Measurements from ENCODE around the gene KXD1.
"Not testable (repeated sequence)": the region's sequence is repeated elsewhere in the genome, so short reads cannot be mapped to it uniquely, and the experiment has no call there.

The KXD1 gene

DNA sequence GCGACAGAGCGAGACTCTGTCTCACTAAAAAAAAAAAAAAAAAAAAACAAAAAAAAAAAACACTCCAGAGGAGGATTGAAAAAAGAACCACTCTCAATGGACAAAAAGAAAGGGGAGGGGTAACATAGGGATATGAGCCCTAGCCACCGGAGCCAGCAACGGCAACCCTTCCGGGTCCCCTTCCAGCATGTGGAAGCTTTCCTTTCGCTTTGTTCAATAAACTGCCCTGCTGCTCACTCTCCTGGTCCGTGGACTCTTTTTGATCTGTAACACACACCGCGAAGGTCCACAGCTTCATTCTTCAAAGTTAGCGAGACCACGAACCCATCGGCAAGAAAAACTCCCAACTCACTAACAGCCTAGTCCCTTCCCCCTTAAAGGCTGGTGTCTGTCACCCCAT, 29.9 kb downstream of the KXD1 start:
- DNase-seq = no peak

DNA sequence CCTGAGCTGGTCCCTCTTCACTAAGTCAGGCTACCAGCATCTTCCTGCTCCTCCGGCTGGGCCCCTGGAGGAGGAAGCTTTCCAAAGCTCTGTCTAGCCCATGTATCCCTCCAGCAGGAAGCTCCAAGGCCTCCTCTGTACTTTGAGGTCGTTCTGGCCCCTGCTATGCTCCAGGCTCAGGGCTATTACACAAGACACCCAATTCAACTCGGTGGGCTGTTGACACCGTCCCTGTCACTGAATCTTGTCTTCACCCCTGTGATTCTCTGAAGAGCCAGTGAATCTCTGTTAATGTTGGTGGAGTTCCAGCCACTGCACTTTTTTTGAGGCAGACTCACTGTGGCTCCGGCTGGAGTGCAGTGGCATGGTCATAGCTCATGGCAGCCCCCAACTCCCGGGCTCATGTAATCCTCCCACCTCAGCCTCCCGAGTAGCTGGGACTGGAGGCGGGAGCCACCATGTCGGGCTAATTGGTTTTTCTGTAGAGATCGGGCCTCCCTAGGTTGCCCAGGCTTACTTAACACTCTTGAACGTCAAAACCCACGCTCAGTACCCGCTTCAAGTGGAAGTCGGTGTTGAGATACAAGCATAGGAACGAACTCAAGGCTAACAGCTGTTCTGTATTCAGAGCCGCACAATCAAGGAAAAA, 30.4 kb downstream of the KXD1 start:
- DNase-seq = no peak

DNA sequence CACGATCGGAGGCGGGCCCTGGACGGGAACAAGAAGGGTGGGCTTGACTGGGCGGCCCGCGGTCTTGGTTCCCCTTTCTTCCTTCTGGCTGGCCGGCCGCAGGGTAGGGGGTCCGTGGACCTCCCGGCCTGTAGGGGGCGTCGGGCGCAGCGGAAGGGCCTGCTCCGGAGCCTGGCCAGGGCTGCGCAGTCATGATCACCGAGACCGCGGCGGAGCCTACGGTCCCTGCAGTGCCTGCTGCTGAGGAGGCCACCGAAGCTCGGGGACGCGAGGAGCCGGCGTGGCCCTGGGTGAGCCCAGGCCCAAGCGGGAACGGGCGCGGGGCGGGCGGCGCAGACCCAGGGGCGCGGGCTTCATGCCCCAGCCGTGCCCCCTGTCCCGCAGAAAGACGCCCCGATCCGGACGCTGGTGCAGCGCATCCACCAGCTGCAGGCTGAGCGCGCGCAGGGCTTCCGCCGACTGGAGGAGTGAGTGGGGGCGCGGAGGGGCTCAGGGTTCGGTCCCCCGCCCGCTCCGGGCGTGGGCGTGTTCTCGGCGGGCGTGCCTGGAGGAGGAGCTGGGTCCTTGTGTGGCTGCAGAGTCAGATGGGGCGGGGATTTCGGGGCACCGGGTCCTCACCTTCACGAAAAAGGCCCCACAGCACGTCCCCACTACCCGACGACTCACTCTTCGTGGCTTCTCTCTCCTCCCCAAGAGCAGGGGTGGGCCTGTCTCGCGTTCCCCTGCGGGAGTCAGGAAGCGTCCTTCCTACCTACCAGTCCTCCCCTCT, 31.1 kb downstream of the KXD1 start, which contains the start of gene REX1BD:
REX1BD (plus strand) TSS at position 188 of the 769 bp plus-strand sequence; CDS start at position 192, 4 bp downstream.
- DNase-seq = peak; percentile 41 to 80

DNA sequence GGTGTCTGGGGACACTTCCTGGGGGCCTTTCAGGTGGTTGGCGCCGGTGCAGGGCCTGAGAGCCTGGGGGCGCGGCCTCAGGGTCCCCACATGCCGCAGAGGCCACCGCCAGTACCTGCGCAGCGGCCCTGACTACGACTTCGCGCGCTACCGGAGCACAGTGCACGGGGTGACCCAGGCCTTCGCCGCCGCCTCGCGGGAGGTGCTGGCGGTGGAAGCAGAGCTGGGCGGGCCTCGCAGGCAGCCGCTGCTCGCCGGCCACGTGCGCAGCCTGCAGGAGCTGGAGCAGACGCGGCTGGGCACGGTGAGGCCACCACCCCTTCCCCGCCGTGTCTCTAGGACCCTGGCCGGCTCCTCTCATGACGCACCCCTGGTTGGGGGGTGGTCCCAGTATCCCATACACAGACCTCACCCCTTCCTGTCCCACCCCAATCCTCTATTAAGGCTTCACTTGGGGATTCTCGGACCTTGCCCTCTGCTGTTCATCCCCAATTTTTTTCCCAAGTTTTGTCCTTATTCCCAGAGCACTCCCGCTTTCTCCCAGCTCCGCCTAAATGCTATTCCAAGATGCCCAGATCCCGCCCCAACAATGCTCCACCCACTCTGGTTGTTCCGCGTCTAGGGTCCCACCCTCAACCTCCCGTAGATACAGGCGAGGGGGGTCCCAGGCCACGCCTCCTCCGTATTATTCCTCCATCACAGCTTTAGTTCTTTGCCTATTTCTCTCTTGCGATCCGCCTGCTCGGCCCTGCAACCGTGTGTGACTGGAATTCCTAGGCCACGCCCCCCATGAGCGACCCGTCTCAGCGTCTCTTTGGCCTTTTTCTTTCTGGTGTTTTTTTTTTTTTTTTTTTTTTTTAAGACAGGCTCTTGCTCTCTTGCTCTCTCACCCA, 32.0 kb downstream of the KXD1 start:
- DNase-seq = peak; percentile 54 to 65

DNA sequence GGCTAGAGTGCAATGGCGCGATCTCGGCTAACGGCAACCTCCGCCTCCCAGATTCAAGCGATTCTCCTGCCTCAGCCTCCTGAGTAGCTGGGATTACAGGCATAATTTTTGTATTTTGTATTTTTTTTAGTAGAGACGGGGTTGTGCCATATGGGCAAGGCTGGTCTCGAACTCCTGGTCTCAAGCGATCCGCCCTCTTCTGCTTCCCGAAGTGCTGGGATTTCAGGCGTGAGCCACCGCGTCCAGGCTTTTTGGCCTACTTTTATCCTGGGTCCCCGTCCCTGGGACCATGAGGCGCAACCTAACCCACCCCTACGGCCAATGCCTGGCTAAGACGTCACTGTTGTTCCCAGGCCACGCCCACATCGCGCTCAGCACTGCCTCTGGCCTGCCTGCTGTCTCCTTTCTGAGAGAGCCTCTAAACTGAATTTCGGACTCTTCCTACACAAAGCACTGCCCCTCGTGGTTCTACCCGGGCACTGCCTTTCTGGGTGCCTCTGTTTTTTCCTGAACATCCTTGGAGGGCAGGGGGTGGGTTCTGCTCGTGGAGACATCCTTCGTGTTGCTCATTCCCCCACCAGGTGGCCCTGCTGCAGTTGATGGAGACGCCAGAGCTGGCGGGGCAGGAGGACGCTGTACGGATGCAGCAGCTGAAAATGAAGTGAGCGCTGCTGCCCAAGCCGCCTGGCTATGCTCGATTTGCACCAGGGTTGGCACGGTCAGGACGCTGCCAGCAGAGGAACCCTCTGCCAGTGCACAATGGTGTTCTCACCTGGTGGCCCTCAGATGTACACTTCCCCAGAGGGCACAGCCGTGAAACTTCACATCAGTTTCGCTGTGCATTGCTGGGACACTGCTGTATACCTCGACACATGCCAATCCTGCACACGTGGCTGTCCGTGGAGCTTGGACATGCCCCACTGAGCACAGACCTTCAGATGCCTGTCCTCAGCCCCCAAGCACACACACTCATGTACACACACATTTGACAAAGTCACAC, 32.9 kb downstream of the KXD1 start:
- DNase-seq = peak; percentile 89 to 95

DNA sequence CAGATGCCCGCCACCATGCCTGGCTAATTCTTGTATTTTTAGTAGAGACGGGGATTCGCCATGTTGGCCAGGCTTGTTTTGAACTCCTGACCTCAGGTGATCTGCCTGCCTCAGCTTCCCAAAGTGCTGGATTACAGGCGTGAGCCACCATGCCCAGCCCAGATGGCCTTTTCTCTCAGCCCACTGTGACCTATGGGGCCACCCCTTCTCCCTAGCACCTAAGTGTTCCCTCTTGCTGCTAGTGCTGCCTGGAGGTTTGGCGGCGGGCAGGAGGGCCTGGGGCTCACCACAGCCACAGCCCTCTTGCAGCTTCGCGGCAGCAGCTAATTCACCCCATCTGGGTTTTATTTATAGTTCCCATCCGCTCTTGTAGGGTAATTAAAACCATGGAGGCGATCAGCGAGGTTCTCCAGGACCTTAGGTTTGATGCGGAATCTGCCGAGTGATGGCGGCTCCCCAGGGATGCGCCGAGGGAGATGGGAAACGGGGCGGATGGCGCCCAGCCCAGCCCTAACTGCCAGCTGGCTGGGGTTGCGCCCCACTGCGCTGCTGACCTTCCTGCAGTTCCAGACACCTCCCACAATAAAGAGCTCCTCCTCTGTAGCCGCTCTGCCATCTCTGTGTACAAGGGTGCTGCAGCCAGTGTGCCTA, 34.2 kb downstream of the KXD1 start:
- DNase-seq = no peak

DNA sequence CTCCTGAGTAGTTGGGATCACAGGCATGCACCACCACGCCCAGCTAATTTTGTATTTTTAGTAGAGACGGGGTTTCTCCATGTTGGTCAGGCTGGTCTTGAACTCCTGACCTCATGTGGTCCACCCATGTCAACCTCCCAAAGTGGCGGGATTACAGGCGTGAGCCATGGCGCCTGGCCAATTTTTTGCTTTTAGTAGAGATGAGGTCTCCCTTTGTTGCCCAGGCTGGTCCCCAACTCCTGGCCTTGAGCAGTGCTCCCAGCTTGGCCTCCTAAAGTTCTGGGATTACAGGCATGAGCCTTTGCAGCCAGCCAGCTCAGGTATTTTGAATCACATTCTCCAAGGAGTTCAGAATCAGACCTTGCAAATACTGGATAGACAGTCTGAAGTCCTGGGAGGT, 35.1 kb downstream of the KXD1 start:
- DNase-seq = not testable (repeated sequence)

DNA sequence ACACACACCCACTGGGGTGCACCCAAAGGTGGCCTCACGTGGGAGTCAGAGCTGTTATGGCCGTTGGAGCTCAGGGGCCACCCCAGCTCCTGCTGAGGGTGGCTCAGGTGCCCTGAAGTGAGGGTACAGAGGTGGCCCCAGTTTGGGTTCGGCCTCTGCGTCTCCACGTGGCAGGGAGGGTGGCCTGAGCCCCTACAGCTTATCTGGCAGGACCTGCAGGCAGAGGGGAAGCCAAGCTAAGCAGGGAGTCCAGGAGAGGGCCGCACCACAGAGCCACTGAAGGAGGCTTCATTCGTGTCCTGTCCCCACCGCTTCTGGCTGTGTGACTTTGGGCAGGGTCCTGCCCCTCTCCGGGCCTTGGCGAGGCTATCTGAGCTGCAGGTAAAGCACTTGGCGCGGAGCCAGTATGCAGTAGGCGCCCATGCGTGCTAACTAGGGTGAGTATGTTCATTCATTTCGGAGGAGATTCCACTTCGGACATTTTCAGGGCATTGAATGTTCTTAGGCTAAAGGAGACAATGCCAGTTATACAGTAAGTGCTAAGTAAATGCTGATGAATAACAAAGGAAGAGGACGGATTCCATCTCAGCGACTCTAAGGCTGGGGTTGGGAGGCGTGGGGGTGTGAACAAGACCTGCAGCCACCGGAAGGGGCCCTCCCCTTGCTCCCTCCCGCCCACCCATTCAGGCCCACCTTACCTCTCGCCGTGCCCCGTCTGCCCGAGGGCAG, 35.9 kb downstream of the KXD1 start:
- no peak for DNase-seq

DNA sequence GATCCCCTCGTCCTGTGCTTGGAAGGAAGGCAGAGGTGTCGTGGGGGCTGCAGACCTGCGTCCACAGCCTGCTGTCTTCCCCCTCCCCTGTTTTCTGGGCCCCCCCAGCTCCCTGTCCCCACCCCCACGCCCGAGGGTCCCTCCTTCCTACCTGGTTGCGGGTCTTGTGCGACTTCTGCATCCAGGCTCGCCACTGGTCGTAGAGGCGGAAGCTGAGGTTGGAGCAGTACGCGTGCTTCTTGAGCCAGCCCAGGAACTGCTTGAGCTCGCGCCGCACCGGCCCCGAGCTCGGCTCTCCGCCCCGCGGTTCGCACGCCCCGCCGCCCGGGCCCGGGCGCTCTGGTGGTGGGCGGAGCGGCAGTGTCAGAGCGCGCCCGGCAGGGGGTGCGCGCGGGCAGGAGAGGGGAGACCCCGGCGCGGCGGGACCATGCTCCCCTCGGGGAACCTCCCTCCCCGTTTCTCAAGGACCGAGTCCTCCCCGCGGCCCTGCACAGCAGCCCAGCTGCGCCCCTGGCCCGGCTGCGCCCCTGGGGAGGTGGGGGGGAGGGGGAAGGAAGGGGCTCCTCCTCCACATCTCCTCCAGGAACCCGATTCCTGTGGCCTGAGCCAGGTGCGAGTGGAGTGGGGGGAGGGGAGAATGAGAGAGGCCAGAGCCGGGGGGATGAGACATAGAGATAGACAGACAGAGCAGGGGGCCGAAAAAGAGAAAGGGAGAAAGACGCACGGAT, 36.6 kb downstream of the KXD1 start:
- peak; percentile 24 to 82 for DNase-seq

DNA sequence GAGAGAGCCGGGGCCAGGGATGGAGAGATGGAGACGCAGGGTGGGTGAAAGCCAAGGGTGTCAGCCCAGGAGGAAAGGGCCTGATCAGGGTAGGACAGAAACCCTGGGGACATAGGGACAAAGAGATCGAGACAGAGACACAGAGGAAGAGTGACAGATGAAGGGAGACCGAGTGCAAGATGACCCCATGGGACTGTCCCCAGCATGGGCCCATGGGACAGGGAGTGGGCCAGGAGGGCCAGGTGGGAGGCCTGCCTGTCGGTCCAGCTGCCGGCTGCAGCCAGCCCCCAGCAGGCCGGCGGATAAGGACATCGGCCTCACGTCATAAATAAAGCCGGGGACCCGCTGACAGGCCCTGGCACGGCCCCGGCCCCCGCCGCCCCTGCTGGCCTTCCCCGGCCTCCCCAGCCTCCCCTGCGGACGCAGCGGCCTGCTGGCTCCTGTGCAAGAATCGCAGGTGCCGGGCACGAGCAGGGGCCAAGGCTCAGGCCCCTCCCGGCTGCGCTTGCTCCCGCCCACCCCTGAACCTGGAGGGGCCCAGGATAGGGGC, 37.2 kb downstream of the KXD1 start:
- DNase-seq = no peak

DNA sequence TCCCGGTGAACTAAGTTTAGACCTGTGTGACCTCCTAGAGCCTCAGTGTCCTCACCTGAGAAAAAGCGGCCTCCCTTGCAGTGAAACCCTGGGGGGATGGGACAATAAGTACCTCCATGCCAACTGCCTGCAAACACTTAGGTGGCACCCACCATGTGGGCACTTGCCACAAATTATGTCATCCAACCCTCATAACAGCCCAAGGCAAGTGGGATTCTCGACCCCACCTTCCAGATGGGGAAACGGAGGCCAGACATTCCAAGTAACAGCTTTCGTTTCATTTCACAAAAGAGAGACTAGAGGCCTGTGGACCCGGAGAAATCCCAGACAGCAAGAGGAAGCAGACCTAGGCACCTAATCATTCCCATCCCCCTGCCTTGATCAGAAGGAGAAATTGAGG, 37.8 kb downstream of the KXD1 start:
- no peak for DNase-seq

DNA sequence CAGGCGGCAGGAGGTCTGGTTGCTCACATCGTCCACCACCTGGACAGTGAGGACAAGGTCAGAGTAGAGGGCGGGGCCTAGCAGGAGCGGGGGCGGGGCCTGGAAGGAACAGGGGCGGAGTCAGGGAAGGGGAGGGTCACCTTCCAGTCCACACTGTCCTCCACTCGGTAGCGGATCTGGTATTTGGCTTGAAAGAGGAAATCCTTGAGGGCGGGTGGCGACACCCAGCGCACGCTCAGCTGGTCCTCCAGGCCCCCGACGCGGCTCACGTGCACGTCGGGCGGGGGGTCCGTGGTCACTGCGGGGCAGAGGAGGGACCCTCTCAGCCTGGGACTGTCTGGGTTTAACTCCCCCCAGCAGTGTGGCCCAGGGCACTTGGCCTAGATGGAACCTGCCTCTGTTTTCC, 39.1 kb downstream of the KXD1 start:
- peak in 1 of 2 experiments; percentile 36 for DNase-seq

DNA sequence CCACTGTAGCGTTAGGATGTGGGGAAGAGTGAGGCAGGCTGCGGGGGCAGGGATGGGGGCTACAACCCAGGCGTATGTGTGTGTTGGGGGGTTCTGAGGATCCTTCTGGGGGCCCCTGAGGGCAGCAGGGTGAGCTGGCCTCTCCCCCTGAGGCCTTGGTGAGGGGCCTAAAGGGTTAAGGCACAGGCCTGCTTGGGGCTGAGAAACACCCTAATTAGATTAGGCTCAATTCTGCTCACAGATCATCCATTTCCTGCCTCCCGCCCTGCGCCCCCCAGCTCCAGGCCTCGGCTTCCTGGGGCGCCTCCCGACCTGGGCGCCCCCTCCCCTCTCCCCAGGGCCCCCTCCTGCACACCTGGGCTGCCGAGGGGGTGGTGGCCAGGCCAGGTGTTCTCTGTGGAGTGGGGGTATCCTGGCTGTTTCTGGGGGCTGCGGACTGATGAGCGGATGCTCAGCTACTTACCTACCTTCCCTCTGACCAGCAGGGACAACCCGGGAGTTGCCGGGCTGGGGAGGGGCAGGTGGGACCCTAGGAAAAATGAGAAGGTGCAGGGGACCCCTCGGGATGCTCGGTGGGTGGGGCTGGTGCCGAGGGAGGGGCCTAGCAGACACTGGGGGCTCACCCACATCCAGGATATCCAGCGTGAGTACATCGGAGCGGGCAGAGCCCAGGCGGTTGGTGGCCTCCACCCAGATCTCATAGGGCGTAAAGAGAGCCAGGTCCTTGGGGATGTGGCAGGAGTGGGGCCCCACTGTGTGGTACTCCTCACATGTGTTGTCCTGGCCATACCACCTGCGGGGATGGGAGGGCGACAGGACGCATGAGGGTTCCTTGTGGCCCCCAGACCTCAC, 40.4 kb downstream of the KXD1 start:
- DNase-seq = no peak

DNA sequence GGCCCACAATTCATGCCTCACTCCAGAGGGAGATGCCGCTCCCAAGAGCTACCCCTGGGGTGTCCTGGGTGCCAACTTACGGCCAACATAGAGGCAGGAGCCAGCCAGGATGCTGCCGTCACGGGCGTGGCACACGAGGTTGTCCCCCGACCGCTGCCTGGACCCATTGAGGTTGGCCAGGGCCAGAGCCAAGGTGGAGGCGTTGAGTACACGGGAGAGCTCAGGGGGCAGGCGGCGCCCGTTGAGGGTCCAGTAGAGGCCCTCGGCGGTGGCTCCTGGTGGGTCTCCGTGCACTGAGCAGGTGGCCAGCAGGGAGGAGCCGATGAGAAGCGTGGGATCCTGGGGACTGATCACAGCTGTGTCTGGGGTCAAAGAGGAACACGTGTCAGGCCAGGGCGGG, 41.8 kb downstream of the KXD1 start:
- DNase-seq = no peak

DNA sequence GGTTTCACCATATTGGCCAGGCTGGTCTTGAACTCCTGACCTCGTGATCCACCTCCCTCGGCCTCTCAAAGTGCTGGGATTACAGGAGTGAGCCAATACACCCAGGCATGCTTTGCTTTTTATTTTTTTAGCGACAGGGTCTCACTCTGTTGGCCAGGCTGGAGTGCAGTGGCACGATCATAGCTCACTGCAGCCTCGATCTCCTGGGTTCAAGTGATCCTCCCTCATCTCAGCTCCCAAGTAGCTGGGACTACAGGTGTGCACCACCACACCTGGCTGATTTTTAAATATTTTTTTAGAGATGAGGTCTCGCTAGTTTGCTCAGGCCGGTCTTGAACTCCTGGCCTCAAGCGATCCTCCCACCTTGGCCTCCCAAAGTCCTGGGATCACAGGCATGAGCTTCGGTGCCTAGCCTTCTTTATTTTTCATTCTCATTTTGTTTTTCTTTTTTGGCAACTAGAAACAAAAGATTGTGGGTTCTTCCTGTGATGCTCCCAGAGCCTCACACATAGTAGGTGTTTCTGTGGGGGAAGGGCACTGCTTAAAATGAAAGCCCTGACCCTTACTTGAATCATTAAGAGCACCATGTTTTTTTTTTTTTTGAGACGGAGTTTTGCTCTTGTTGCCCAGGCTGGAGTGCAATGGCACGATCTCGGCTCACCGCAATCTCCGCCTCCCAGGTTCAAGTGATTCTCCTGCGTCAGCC, 43.2 kb downstream of the KXD1 start:
- not testable (repeated sequence) for DNase-seq

DNA sequence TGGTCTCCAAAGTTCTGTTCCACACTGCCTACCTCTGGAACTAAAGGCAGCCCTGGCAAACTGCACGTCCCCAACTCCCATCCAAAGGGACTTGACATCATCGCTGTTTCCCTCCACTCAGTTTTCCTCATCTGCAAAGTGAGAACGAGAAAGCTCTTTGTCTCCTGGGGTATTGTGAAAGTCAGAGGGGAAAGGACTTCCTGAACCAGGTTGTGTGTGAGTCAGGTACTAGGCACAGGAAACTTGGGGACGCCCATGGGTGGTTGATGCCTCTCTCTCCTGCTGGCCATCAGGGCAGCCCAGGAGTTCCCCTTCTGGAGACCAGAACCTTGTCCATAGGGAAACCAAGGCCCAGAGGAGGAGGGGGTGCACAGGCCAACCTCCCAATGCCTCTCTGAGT, 44.2 kb downstream of the KXD1 start:
- DNase-seq = no peak

DNA sequence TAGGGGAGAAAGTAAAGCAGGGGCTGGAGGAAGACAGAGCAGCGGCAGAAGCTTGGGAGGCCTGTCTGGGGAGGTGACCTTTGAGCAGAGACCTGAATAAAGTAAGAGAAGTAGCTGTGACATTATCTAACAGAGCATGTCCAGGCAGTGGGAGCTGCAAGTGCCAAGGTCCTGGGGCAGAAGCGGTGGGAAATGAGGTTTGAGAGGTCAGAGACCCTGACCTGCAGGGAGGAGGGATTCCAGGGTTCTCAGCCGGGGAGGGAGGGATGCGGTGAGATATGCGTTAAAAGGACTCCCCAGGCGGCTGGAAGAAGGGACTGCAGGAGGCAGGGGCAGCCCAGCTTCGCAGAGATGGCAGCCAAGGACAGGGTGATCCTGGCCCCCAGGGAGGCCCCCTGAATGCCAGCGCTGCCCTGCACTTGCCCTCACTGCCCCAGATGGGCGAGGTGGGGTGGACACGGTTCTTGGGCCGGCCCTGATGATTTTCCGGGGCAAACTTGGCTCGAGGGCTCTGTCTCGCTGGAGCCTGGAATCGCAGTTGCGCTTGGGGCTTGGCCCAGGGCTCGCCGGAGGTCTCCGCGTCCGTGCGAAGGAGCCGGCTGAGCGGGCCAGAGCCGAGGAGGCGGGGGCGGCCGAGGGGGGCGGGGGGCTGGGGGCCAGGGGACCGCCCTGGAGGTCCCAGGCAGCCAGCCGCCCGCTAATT, 45.7 kb downstream of the KXD1 start:
- DNase-seq = peak in 1 of 2 experiments; percentile 46

All from NCI-H526 (cell line).